Stomach smooth muscle (tissue), 2 donors: ENCODE results near the gene CD82.
A peak's percentile ranks its signal among the peaks of the same experiment; 100 is the strongest.

Experiments
- H3K27ac ChIP-seq: one replicate; pipeline ENCODE4 v1.7.0; 2013; ENCODE audit warnings: mild to moderate bottlenecking, low read length, inconsistent platforms
- H3K27me3 ChIP-seq, 2 donors: one replicate each; pipeline ENCODE4 v1.7.0; 2013; ENCODE audit warnings: low read length in 2 of 2; ENCODE audit not compliant: insufficient read depth in 2 of 2, control insufficient read depth in 1 of 2
- H3K36me3 ChIP-seq, 2 donors: one replicate each; pipeline ENCODE4 v1.7.0; 2013; ENCODE audit warnings: low read length in 2 of 2; ENCODE audit not compliant: control insufficient read depth in 2 of 2, insufficient read depth in 2 of 2
- H3K4me1 ChIP-seq: one replicate; pipeline ENCODE4 v1.7.0; 2013; ENCODE audit warnings: low read length; ENCODE audit not compliant: control insufficient read depth, insufficient read depth
- H3K4me3 ChIP-seq, 2 donors: one replicate each; pipeline ENCODE4 v1.7.0; 2013; ENCODE audit warnings: low read length in 2 of 2
- H3K9ac ChIP-seq, 2 donors: one replicate each; pipeline ENCODE4 v1.7.0; 2013; ENCODE audit warnings: low read length in 2 of 2, mild to moderate bottlenecking in 1 of 2
- H3K9me3 ChIP-seq, 2 donors: one replicate each; pipeline ENCODE4 v1.7.0; 2013; ENCODE audit warnings: low read length in 2 of 2; ENCODE audit not compliant: control insufficient read depth in 2 of 2
- donor health status: healthy.
- donor health status: Pancreatic carcinoma.

The CD82 gene

GRCh38 chr11:44601471-44602370 is 36.3 kb downstream of the CD82 start:
- H3K27ac ChIP-seq: no peak overlapping the region

GRCh38 chr11:44602891-44603310 is 37.4 kb downstream of the CD82 start:
- no peak overlapping the region for H3K4me3 ChIP-seq
- no peaks in the 10 kb centered on the region for H3K9me3 ChIP-seq
- peak overlapping the region in 1 of 2 donors; percentile 42 for H3K9ac ChIP-seq
- H3K36me3 ChIP-seq: peaks cover 0 to 3% of the 10 kb centered on the region in 2 donors
- H3K27ac ChIP-seq: no peak overlapping the region
- peaks cover 48% of the 10 kb centered on the region for H3K4me1 ChIP-seq
- H3K27me3 ChIP-seq: no peaks in the 10 kb centered on the region

More at GRCh38 chr11:44601471-44602370, 36.3 kb downstream of the CD82 start:
- Histone ChIP-seq H3K4me1 (peaks cover 45% of the 10 kb centered on the region), H3K36me3 (peaks cover 0 to 2% of the 10 kb centered on the region in 2 donors), H3K4me3 (no peak overlapping the region), H3K9ac (no peak overlapping the region), H3K9me3 (no peaks in the 10 kb centered on the region), H3K27me3 (no peaks in the 10 kb centered on the region)

GRCh38 chr11:44604171-44604581 is 38.7 kb downstream of the CD82 start:
- Histone ChIP-seq H3K9ac (no peak overlapping the region), H3K4me3 (no peak overlapping the region), H3K27me3 (no peaks in the 10 kb centered on the region), H3K9me3 (no peaks in the 10 kb centered on the region), H3K4me1 (peaks cover 58% of the 10 kb centered on the region), H3K27ac (no peak overlapping the region), H3K36me3 (peaks cover 0 to 3% of the 10 kb centered on the region in 2 donors)

- Histone ChIP-seq H3K9me3 (no peaks in the 10 kb centered on the region), H3K9ac (no peak overlapping the region), H3K4me1 (peaks cover 63% of the 10 kb centered on the region), H3K4me3 (no peak overlapping the region), H3K27me3 (no peaks in the 10 kb centered on the region), H3K36me3 (peaks cover 0 to 3% of the 10 kb centered on the region in 2 donors), H3K27ac (no peak overlapping the region)
Measured at GRCh38 chr11:44605068-44605708, 39.7 kb downstream of the CD82 start.

- H3K4me3 ChIP-seq: no peak overlapping the region
- no peak overlapping the region for H3K27ac ChIP-seq
- H3K4me1 ChIP-seq: peaks cover 59% of the 10 kb centered on the region
- H3K9me3 ChIP-seq: no peaks in the 10 kb centered on the region
- H3K9ac ChIP-seq: no peak overlapping the region
- peaks cover 0 to 3% of the 10 kb centered on the region in 2 donors for H3K36me3 ChIP-seq
- no peaks in the 10 kb centered on the region for H3K27me3 ChIP-seq
Measured at GRCh38 chr11:44605965-44606364, 40.5 kb downstream of the CD82 start.

GRCh38 chr11:44606472-44606871 is 41.0 kb downstream of the CD82 start:
- H3K27me3 ChIP-seq: no peaks in the 10 kb centered on the region
- no peaks in the 10 kb centered on the region for H3K9me3 ChIP-seq
- no peak overlapping the region for H3K27ac ChIP-seq
- H3K9ac ChIP-seq: no peak overlapping the region
- H3K4me1 ChIP-seq: peaks cover 61% of the 10 kb centered on the region
- H3K4me3 ChIP-seq: no peak overlapping the region
- H3K36me3 ChIP-seq: peaks cover 0 to 3% of the 10 kb centered on the region in 2 donors

GRCh38 chr11:44607319-44607962 is 42.0 kb downstream of the CD82 start:
- Histone ChIP-seq H3K4me1 (peaks cover 55% of the 10 kb centered on the region), H3K4me3 (no peak overlapping the region), H3K36me3 (peaks cover 0 to 3% of the 10 kb centered on the region in 2 donors), H3K9ac (no peak overlapping the region), H3K9me3 (no peaks in the 10 kb centered on the region), H3K27ac (peak overlapping the region; percentile 11), H3K27me3 (no peaks in the 10 kb centered on the region)

GRCh38 chr11:44607987-44608386 is 42.5 kb downstream of the CD82 start:
- Histone ChIP-seq H3K36me3 (peaks cover 0 to 3% of the 10 kb centered on the region in 2 donors), H3K27me3 (no peaks in the 10 kb centered on the region), H3K4me3 (no peak overlapping the region), H3K27ac (peak overlapping the region; percentile 11), H3K4me1 (peaks cover 49% of the 10 kb centered on the region), H3K9me3 (no peaks in the 10 kb centered on the region), H3K9ac (no peak overlapping the region)

GRCh38 chr11:44608651-44608990 is 43.2 kb downstream of the CD82 start:
- Histone ChIP-seq H3K4me1 (peaks cover 46% of the 10 kb centered on the region), H3K4me3 (no peak overlapping the region), H3K9me3 (no peaks in the 10 kb centered on the region), H3K27me3 (no peaks in the 10 kb centered on the region), H3K36me3 (peaks cover 0 to 3% of the 10 kb centered on the region in 2 donors), H3K9ac (no peak overlapping the region), H3K27ac (no peak overlapping the region)

- no peak overlapping the region for H3K4me3 ChIP-seq
- peaks cover 0 to 3% of the 10 kb centered on the region in 2 donors for H3K36me3 ChIP-seq
- no peak overlapping the region for H3K27ac ChIP-seq
- H3K9me3 ChIP-seq: no peaks in the 10 kb centered on the region
- H3K27me3 ChIP-seq: no peaks in the 10 kb centered on the region
- peaks cover 43% of the 10 kb centered on the region for H3K4me1 ChIP-seq
- no peak overlapping the region for H3K9ac ChIP-seq
Measured at GRCh38 chr11:44608991-44609782, 43.7 kb downstream of the CD82 start.
